IMR-90 (cell line): ENCODE data around the gene SSH2. TPM values are rescaled to one million over a fixed set of nuclear protein-coding genes. Genes with fewer than 3 reads are reported as not detected.

ENCODE experiments used
- ATAC-seq: fragments of 200-7000 bp; cut with Tn5 transposase; 2 replicates; pipeline ENCODE4 v1.9.1; 2020; ENCODE audit warnings: low read depth, mild to moderate bottlenecking, moderate library complexity
- BruUV-seq: library from RNA; stranded (reverse); fragments of 400-500 nt; replicated peaks from 2 replicates; lab custom pipeline; 2021; lab: Mats Ljungman, UMichigan
- CTCF ChIA-PET: fragments of 300-600 bp; formaldehyde crosslinking; extraction: SDS; loops from one replicate; lab custom pipeline; 2021; ENCODE audit warnings: antibody characterized with exemption; lab: Yijun Ruan, JAX
- POLR2A ChIA-PET: fragments of 300-600 bp; sonication (Branson Sonifier 250); formaldehyde crosslinking; loops from one replicate; lab custom pipeline; 2022; ENCODE audit warnings: antibody characterized with exemption; ENCODE audit not compliant: unreplicated experiment; lab: Charles Lee
- DNase-seq: peaks from one replicate; pipeline ENCODE4 v3.0.0; 2013
- H2AFZ ChIP-seq: replicated peaks from 2 replicates; pipeline ENCODE3; 2013; ENCODE audit warnings: low read length, mild to moderate bottlenecking; ENCODE audit not compliant: poor library complexity
- H2AK5ac ChIP-seq: 2 replicates; pipeline ENCODE4 v1.6.1; 2013; ENCODE audit warnings: low read depth, low read length, inconsistent platforms
- H2AK9ac ChIP-seq: replicated peaks from 2 replicates; pipeline ENCODE3; 2013; ENCODE audit warnings: mild to moderate bottlenecking, low read depth, low read length, moderate library complexity; ENCODE audit not compliant: poor library complexity
- H2BK120ac ChIP-seq: 2 replicates; pipeline ENCODE4 v1.6.1; 2013; ENCODE audit warnings: low read depth, low read length, inconsistent platforms
- H2BK15ac ChIP-seq: 3 replicates; pipeline ENCODE4 v1.6.1; 2013; ENCODE audit warnings: low read depth, low read length, inconsistent platforms
- H2BK20ac ChIP-seq: 2 replicates; pipeline ENCODE4 v1.6.1; 2013; ENCODE audit warnings: low read depth, mild to moderate bottlenecking, inconsistent platforms, low read length, moderate library complexity
- H2BK5ac ChIP-seq: 2 replicates; pipeline ENCODE4 v1.6.1; 2013; ENCODE audit warnings: mild to moderate bottlenecking, low read depth, low read length, inconsistent platforms; ENCODE audit not compliant: poor library complexity, severe bottlenecking
- H3K14ac ChIP-seq: replicated peaks from 2 replicates; pipeline ENCODE4 v1.6.1; 2013; ENCODE audit warnings: low read depth, low read length, inconsistent platforms
- H3K18ac ChIP-seq: 2 replicates; pipeline ENCODE4 v1.6.1; 2013; ENCODE audit warnings: low read depth, low read length, control low read depth
- H3K23ac ChIP-seq: 2 replicates; pipeline ENCODE4 v1.6.1; 2013; ENCODE audit warnings: low read depth, low read length, inconsistent platforms
- H3K27ac ChIP-seq: 2 replicates; pipeline ENCODE4 v1.5.1; 2013; ENCODE audit warnings: mild to moderate bottlenecking, control low read depth, low read length; ENCODE audit not compliant: insufficient read depth
- H3K27me3 ChIP-seq: 2 replicates; pipeline ENCODE4 v1.6.1; 2013; ENCODE audit warnings: low read length; ENCODE audit not compliant: control insufficient read depth, insufficient read depth
- H3K36me3 ChIP-seq: 2 replicates; pipeline ENCODE4 v1.6.1; 2013; ENCODE audit warnings: low read length, mixed read lengths; ENCODE audit not compliant: control insufficient read depth, insufficient read depth
- H3K4ac ChIP-seq: 2 replicates; pipeline ENCODE4 v1.6.1; 2013; ENCODE audit warnings: low read depth, low read length, inconsistent platforms
- H3K4me1 ChIP-seq: 2 replicates; pipeline ENCODE4 v1.6.1; 2013; ENCODE audit warnings: low read length, mixed read lengths; ENCODE audit not compliant: control insufficient read depth, insufficient read depth
- H3K4me2 ChIP-seq: 2 replicates; pipeline ENCODE4 v1.6.1; 2013; ENCODE audit warnings: low read depth, mild to moderate bottlenecking, control low read depth, low read length, moderate library complexity
- H3K4me3 ChIP-seq: 2 replicates; pipeline ENCODE4 v1.5.1; 2013; ENCODE audit warnings: low read depth, mild to moderate bottlenecking, control low read depth, low read length, moderate library complexity; ENCODE audit not compliant: insufficient read depth
- H3K56ac ChIP-seq: 2 replicates; pipeline ENCODE4 v1.6.1; 2013; ENCODE audit warnings: low read length, inconsistent platforms; ENCODE audit not compliant: insufficient read depth; ENCODE audit errors: extremely low read depth
- H3K79me1 ChIP-seq, 2 experiments: 2 replicates each; pipeline ENCODE4 v1.6.1; 2013; ENCODE audit warnings: low read length in 2 of 2, inconsistent platforms in 1 of 2, low read depth in 1 of 2
- H3K9ac ChIP-seq: 2 replicates; pipeline ENCODE4 v1.6.1; 2013; ENCODE audit warnings: low read depth, low read length, control low read depth
- H3K9me1 ChIP-seq: 2 replicates; pipeline ENCODE4 v1.6.1; 2013; ENCODE audit warnings: low read length, inconsistent platforms; ENCODE audit not compliant: insufficient read depth
- H3K9me3 ChIP-seq: 2 replicates; pipeline ENCODE4 v1.6.1; 2013; ENCODE audit warnings: low read length; ENCODE audit not compliant: control insufficient read depth, insufficient read depth
- H4K20me1 ChIP-seq: 2 replicates; pipeline ENCODE4 v1.6.1; 2013; ENCODE audit warnings: low read length, inconsistent platforms; ENCODE audit not compliant: insufficient read depth
- H4K5ac ChIP-seq: 2 replicates; pipeline ENCODE4 v1.6.1; 2013; ENCODE audit warnings: mild to moderate bottlenecking, low read depth, low read length, control low read depth
- H4K8ac ChIP-seq, 2 experiments: 2 replicates each; pipeline ENCODE4 v1.6.1; 2013; ENCODE audit warnings: low read depth in 2 of 2, low read length in 2 of 2, control low read depth in 1 of 2, inconsistent platforms in 1 of 2
- H4K91ac ChIP-seq: 2 replicates; pipeline ENCODE4 v1.6.1; 2013; ENCODE audit warnings: low read depth, low read length, inconsistent platforms; ENCODE audit not compliant: insufficient read depth
- BHLHE40 ChIP-seq: fragments of 150-350 bp; IDR thresholded peaks from 2 replicates; pipeline ENCODE4 v1.6.1; 2016; ENCODE audit warnings: mild to moderate bottlenecking, low read depth, low read length
- CEBPB ChIP-seq: IDR thresholded peaks from 2 replicates; pipeline ENCODE4 v1.6.1; 2012; ENCODE audit warnings: low read depth, low read length, improper control_type of control experiment
- CHD1 ChIP-seq: IDR thresholded peaks from 2 replicates; pipeline ENCODE4 v1.6.1; 2012; ENCODE audit warnings: low read depth, low read length, improper control_type of control experiment
- CTCF ChIP-seq: conservative IDR thresholded peaks from 2 replicates; pipeline ENCODE4 v1.5.1; 2012; ENCODE audit warnings: mild to moderate bottlenecking, low read depth, low read length, improper control_type of control experiment
- FOS ChIP-seq: fragments of 150-350 bp; IDR thresholded peaks from 2 replicates; pipeline ENCODE4 v1.6.1; 2016; ENCODE audit warnings: low read depth, low read length
- MAFK ChIP-seq: IDR thresholded peaks from 2 replicates; pipeline ENCODE4 v1.6.1; 2012; ENCODE audit warnings: low read depth, low read length, improper control_type of control experiment
- MAZ ChIP-seq: IDR thresholded peaks from 2 replicates; pipeline ENCODE4 v1.6.1; 2012; ENCODE audit warnings: low read depth, mild to moderate bottlenecking, low read length, improper control_type of control experiment, moderate library complexity, borderline replicate concordance
- MXI1 ChIP-seq: IDR thresholded peaks from 2 replicates; pipeline ENCODE4 v1.6.1; 2012; ENCODE audit warnings: low read depth, mild to moderate bottlenecking, low read length, moderate library complexity, borderline replicate concordance
- NFE2L2 ChIP-seq: fragments of 150-350 bp; IDR thresholded peaks from 2 replicates; pipeline ENCODE4 v1.6.1; 2016; ENCODE audit warnings: low read depth, mild to moderate bottlenecking, low read length
- POLR2A ChIP-seq: IDR thresholded peaks from 2 replicates; pipeline ENCODE4 v1.6.1; 2012; ENCODE audit warnings: mild to moderate bottlenecking, low read depth, low read length
- RAD21 ChIP-seq: IDR thresholded peaks from 2 replicates; pipeline ENCODE4 v1.6.1; 2012; ENCODE audit warnings: low read length, improper control_type of control experiment
- RCOR1 ChIP-seq: IDR thresholded peaks from 2 replicates; pipeline ENCODE4 v1.6.1; 2012; ENCODE audit warnings: mild to moderate bottlenecking, low read length, improper control_type of control experiment; ENCODE audit not compliant: insufficient replicate concordance
- RFX5 ChIP-seq: IDR thresholded peaks from 2 replicates; pipeline ENCODE4 v1.8.0; 2012; ENCODE audit warnings: low read depth, mild to moderate bottlenecking, low read length, moderate library complexity
- SMC3 ChIP-seq: fragments of 150-350 bp; IDR thresholded peaks from 2 replicates; pipeline ENCODE4 v1.6.1; 2016; ENCODE audit warnings: low read depth, mild to moderate bottlenecking, antibody characterized with exemption, low read length, moderate library complexity
- WGBS, 2 experiments: methylation state at CpG; one replicate each; pipeline versions ENCODE4 v1.1.5 to v1.1.7; 2013; ENCODE audit warnings: missing lambda C conversion rate in 2 of 2; ENCODE audit not compliant: insufficient read length in 1 of 2; ENCODE audit errors: extremely low coverage in 2 of 2; 5-methylcytosine and 5-hydroxymethylcytosine counted together
- dilution Hi-C: fragments of 300-500 bp; cut with HindIII; formaldehyde crosslinking; loops from one replicate; pipeline ENCODE4 v1.14.3; 2018; ENCODE audit warnings: low sequenced_read_pairs; ENCODE audit not compliant: unreplicated experiment
- in situ Hi-C: fragments of 300-500 bp; cut with MboI; formaldehyde crosslinking; loops from 3 replicates; pipeline ENCODE4 v1.14.3; 2019; ENCODE audit warnings: low sequenced_read_pairs, inconsistent platforms, mixed read lengths
- intact Hi-C: fragments of 100-400 bp; cut with micrococcal nuclease; formaldehyde crosslinking; loops from 2 replicates; pipeline ENCODE4 v1.10.0; 2022
- polyA plus RNA-seq, 3 experiments: library from polyadenylated mRNA; depleted of rRNA; stranded (reverse); fragments of >200 nt; gene quantifications; 2 replicates each; pipeline ENCODE4 v1.2.3, GENCODE V29; 2012; ENCODE audit warnings: low replicate concordance in 1 of 3
- total RNA-seq: library from RNA; depleted of rRNA; stranded (reverse); fragments of >200 nt; gene quantifications from 2 replicates; pipeline ENCODE4 v1.2.3, GENCODE V29; 2012
- TF ChIP-seq, protein P1 (sequence below): fragments of 150-350 bp; IDR thresholded peaks from 2 replicates; pipeline ENCODE4 v1.6.1; 2017; ENCODE audit warnings: mild to moderate bottlenecking, antibody characterized with exemption, low read length, low read depth
- TF ChIP-seq, protein P2 (sequence below): fragments of 150-350 bp; IDR thresholded peaks from 2 replicates; pipeline ENCODE4 v1.6.1; 2016; ENCODE audit warnings: low read depth, mild to moderate bottlenecking, low read length, moderate library complexity, borderline replicate concordance

Gene SSH2
- total and polyA plus RNA-seq, 2 of the 4 experiments (the other 2 are of a cell fraction) = 9.3 TPM

DNA sequence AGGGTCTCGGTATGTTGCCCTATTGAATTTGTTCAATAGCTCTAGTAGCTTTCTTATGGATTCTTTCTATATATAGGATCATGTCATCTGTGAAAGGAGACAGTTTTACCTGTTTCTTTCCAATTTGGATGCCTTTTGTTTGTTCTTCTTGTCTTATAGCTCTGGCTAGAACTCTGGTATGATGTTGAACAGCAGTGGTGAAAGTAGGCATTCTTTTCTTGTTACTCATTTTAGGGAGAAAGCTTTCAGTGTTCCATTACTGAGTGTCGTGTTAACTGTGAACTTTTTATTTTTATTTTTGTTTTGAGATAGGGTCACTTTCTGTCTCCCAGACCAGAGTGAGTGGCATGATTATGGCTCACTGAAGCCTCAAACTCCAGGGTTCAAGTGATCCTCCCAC lies 32.6 kb upstream of the SSH2 start:
- no TSS peak for BruUV-seq
- ChIA-PET CTCF (no interaction called here), POLR2A (interaction anchor here (0.6 kb wide), 1 partner anchor 138 kb away, joined by 3 read pairs; no protein-coding TSS in a partner anchor)
- H3K4me1 ChIP-seq = peaks cover 3% of the 10 kb centered on the region; the same call in 1 of the 2 replicates
- no peak overlapping the region for H2BK20ac ChIP-seq
- peaks cover 6% of the 10 kb centered on the region; the same call in 1 of the 2 replicates for H3K9me1 ChIP-seq
- no peak overlapping the region for H4K5ac ChIP-seq
- DNase-seq (no peak), ATAC-seq (no peak)
- H3K14ac ChIP-seq = no peak overlapping the region
- no peak overlapping the region for H4K8ac ChIP-seq
- H4K20me1 ChIP-seq = no peaks in the 10 kb centered on the region
- H3K79me1 ChIP-seq = no peaks in the 10 kb centered on the region
- no peak overlapping the region for H3K23ac ChIP-seq
- H3K18ac ChIP-seq = no peak overlapping the region
- no peak overlapping the region for H2BK15ac ChIP-seq
- H3K27ac ChIP-seq = no peak overlapping the region
- dilution Hi-C loops (no loop called here), intact Hi-C loops (loop anchor here (10.0 kb wide), 1 partner anchor 112 kb away; no protein-coding TSS in a partner anchor), in situ Hi-C loops (no loop called here)
- H4K91ac ChIP-seq = no peak overlapping the region
- H3K9ac ChIP-seq = no peak overlapping the region
- H3K36me3 ChIP-seq = no peaks in the 10 kb centered on the region
- no peak overlapping the region for H3K4me2 ChIP-seq
- WGBS, 2 experiments = no CpG with 5 or more reads among the region's 2 CpGs
- H3K56ac ChIP-seq = no peak overlapping the region
- H3K4ac ChIP-seq = no peak overlapping the region
- no peak overlapping the region for H2AK9ac ChIP-seq
- no peak overlapping the region for H2BK5ac ChIP-seq
- H3K9me3 ChIP-seq = peaks cover 2% of the 10 kb centered on the region; the same call in 1 of the 2 replicates
- no peak overlapping the region for H2AFZ ChIP-seq
- no peaks in the 10 kb centered on the region for H3K27me3 ChIP-seq
- no peak overlapping the region for H2BK120ac ChIP-seq
- TF ChIP-seq FOS (no peak), MXI1 (no peak), NFE2L2 (no peak), CTCF (no peak), SMC3 (no peak), MAZ (no peak), RCOR1 (no peak), CEBPB (no peak), POLR2A (no peak), RAD21 (no peak), CHD1 (no peak), RFX5 (no peak), MAFK (no peak), BHLHE40 (no peak)
- TF ChIP-seq, protein P1, sequence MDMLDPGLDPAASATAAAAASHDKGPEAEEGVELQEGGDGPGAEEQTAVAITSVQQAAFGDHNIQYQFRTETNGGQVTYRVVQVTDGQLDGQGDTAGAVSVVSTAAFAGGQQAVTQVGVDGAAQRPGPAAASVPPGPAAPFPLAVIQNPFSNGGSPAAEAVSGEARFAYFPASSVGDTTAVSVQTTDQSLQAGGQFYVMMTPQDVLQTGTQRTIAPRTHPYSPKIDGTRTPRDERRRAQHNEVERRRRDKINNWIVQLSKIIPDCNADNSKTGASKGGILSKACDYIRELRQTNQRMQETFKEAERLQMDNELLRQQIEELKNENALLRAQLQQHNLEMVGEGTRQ = no peak
- TF ChIP-seq, protein P2, sequence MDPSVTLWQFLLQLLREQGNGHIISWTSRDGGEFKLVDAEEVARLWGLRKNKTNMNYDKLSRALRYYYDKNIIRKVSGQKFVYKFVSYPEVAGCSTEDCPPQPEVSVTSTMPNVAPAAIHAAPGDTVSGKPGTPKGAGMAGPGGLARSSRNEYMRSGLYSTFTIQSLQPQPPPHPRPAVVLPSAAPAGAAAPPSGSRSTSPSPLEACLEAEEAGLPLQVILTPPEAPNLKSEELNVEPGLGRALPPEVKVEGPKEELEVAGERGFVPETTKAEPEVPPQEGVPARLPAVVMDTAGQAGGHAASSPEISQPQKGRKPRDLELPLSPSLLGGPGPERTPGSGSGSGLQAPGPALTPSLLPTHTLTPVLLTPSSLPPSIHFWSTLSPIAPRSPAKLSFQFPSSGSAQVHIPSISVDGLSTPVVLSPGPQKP = no peak
- no peak overlapping the region for H3K4me3 ChIP-seq
- no peak overlapping the region for H2AK5ac ChIP-seq
